GM21737 (cell line): ENCODE measurements around the gene HJV.
"Not testable (repeated sequence)": the region's sequence is repeated elsewhere in the genome, so short reads cannot be mapped to it uniquely, and the experiment has no call there.

Experiments used
- ATAC-seq: cut with Tn5 transposase; IDR thresholded peaks from one replicate; pipeline ENCODE4 v1.9.1; 2021; ENCODE audit warnings: mild to moderate bottlenecking, moderate library complexity; ENCODE audit not compliant: unreplicated experiment

The HJV gene

DNA sequence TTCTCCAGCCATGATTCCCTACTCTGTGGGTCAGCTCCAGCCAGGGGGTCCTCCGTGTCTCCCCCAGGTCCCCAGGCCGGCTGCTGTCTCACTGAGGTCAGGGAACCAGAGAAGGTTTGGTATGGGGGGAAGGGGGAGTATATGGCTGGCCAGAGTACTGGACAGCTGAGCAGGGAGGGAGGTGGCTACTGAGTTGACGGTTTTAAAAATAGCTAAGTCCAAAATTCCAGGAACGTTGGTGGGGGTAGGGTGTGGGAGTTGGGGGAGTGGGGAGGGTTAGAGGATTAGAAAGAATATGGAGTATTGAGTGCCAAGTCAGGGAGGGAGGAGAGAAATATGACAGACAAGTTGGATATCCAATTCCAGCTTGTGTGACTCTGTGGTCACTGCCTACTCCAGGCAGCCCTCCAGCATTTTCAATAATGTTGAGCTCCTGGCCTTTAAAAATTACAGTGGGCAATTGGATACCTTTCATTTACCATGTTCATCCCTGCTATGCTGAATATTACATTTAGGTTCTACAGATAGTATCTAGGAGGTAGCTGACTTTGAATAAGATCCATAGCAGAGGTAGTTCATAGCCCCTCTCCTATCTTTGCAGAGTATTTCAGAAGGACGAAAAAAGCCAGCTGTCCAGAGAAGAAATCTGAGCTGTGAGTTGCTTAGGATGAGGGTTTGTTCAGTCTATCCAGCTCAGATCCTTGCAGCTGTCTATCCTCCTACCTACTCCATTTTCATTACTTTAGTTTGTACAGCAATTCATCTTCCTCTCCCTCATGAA, at the start of gene HJV:
Gene HJV (minus strand): TSS at position 114 of the 781 bp plus-strand sequence. CDS start 1,504 bp downstream, outside the sequence.
- ATAC-seq = no peak

DNA sequence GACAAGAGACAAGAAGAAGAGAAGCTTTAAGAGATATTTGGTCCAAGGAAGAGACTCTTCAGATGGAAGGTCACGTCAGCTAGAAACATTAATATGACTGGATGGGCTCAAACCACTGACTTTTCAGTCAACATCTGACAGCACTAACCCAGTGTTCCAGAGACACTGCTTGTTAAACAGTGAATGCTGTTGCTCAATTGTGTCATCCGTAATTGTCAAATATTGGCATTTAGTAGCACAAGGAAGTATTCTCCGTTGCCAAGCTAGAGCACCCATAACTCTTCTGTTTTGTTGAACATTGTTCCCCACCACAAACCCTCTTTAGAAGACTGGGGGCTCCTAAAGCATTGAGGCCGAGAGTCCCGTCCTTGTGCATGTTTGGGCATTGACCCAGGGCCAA, 37.6 kb upstream of the HJV start:
- ATAC-seq = not testable (repeated sequence)

GRCh38 chr1:146051852-146052676, 30.5 kb upstream of the HJV start:
- ATAC-seq = peak; percentile 75

- no peak for ATAC-seq
Observed at GRCh38 chr1:146051452-146051851, 29.9 kb upstream of the HJV start.

DNA sequence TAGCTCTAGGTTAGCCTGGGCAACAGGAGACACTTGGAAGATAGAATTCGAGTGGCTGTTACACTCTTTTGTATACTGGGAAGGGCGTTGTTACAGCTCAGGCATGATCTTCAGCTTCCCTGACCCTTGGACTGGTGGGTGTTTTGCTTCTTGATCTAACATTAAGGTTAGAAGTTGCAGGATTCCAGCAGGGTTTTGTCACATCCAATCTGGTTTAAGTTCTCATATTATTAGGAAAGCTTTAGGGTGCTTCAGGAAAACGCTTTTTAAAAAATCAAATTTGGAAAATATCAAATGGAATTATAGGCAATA, 29.1 kb upstream of the HJV start:
- not testable (repeated sequence) for ATAC-seq

DNA sequence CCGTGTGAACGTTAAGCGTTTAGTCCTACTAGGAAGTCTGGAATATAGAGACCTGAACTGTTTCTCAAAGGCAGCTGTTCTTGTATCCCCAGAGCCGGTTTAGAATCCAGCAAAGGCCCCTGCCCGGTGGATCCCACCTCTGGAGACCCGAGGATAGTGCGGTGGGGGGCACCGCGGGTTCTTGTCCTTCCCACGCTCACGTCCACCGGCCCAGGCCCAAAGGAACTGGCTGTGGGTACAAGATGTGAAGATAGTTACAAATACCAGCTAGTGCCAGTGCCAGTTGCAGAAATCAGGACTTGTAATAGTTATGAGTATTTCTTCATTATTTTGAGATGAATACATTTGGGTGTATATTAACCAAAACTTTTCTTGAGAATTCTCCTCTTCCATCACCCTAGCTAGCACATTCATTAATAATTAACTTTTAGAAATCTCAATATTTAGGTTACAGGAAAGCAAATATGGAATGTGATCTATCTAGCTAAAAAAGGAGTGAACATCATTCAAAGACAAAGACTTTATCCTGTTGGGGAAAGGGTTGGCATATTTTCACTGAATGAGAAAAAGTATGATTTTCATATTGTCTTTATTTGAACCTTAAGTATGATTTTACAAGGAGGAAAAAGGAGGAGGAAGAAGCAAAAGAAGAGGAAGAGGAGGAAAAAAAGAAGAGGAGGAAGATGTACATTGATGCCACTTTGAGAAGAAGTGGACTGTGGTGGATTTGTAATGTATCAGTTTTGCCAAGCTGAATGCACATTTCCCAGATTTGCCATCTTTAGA, 28.5 kb upstream of the HJV start:
- ATAC-seq = not testable (repeated sequence)

DNA sequence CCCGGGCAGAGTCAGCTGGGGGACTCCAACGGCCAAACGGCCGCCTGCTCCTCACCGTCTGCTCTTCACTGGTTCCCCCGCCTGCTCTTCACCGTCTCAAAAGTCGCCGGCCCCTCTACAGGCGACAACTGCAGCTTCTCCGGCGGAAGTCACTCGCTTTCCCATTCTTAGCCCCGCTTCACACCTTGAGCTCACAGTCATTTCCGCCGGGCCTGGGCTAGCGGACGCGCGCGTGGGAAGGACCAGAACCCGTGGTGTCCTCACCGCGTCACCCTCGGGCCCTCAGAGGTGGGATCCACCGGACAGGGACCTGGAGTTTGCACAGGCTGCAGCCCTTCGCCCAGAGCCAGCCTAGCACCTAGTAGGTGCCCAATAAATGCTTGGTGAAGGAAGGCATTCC, 27.9 kb upstream of the HJV start:
- ATAC-seq = no peak

- ATAC-seq = not testable (repeated sequence)
Observed at GRCh38 chr1:146048514-146049115, 27.1 kb upstream of the HJV start.

DNA sequence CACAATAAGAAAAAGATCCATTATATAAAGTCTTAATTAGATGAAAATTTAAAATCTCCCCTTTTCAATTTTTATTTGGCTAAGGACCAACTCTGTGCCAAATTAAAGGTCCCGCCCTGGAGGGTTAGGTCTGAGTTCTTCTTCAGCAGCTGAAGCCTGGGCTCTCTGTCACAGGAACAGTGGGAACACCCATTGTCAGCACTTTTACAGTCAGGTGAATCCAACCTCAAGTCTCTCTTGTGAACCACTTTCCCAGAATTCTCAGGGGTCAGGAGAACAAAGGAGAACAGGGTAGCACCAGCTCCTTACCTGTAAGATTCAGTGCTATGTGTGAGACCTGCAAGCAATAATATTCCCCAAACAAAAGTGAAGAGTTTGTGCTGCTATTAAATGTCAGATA, 25.1 kb upstream of the HJV start:
- ATAC-seq = no peak

- no peak for ATAC-seq
Observed at GRCh38 chr1:146039844-146040194, 18.3 kb upstream of the HJV start.

DNA sequence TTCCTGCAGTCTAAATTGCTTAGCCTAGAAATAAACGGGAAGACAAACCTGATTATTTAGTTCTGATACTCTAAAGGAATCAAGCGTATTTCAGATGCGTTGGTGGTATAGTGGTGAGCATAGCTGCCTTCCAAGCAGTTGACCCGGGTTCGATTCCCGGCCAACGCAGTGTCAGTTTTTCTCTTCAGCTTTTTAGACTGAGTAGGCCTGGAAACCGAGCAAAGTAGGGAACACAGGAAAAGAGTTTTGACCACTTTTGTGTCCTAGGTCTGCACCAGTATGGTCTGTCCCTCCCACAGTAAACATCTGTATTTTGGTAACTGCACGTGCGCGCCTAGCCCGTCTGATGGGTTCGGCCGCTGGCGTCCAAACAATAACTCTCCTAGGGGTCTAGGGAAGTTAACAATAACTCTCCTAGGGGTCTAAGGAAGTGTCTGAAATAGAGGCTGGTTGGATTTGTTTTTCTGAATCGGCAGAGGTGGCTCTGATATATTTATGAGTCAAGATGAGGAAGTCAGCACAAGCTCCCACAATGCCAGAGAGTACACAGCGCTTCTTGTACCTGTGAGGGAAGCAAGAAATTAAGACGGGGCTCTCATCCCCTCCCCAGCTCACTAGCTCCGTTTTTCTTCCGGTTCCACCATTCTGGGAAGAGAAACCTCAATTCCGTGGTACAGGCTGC, 15.6 kb upstream of the HJV start:
- peak; percentile 19 for ATAC-seq

- no peak for ATAC-seq
Observed at GRCh38 chr1:146036241-146036964, 14.9 kb upstream of the HJV start.

- no peak for ATAC-seq
Observed at GRCh38 chr1:146035048-146035423, 13.5 kb upstream of the HJV start.

GRCh38 chr1:146032631-146033219, 11.2 kb upstream of the HJV start:
- no peak for ATAC-seq

DNA sequence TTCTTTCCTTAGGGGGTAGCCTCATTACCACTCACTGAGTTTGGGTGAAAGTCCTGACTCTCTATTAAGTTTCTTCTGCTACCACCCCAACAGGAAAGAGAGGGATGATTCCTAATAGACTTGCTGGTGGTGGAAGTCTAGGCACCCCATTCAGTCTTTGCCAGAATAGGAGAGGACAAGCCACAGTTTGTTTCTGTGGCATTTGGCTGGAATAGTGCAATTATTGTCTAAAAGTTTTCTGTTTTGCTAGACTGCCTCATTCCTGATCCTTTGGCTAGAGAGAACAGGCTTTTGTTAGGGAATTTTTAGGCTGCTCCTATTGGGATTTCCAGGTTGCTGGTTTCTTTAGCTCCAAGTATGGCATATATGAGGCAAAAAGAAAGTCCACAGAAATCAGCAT, 9.9 kb upstream of the HJV start:
- ATAC-seq = no peak

DNA sequence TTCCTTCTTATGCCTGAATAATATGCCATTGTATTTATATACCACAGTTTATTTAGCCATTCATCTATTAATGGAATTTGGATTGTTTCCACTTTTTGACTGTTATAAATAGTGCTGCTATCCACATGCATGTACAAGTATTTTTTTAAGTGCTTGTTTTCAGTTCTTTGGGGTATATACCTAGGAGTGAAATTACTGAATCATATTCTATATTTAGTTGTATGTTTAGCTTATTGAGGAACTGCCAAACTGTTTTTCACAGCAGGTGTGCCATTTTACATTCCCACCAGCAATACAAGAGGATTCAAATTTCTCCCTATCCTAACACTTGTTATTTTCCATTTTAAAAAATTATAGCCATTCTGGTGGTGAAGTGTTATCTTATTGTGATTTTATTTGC, 7.6 kb upstream of the HJV start:
- ATAC-seq = no peak

- not testable (repeated sequence) for ATAC-seq
Observed at GRCh38 chr1:146026650-146027049, 5.1 kb upstream of the HJV start.

GRCh38 chr1:146025787-146026495, 4.4 kb upstream of the HJV start:
- not testable (repeated sequence) for ATAC-seq
